WI38 (cell line): ENCODE results near the gene SLC8A2.

ENCODE experiments used
- H3K4me3 ChIP-seq: 2 replicates; pipeline ENCODE4 v1.5.1; 2011; ENCODE audit warnings: low read depth, mild to moderate bottlenecking, control low read depth, low read length
- TF ChIP-seq, protein P1 (sequence below): IDR thresholded peaks from 2 replicates; pipeline ENCODE4 v1.5.1; 2012; ENCODE audit warnings: low read depth, mild to moderate bottlenecking, control low read depth, low read length

SLC8A2 gene

DNA sequence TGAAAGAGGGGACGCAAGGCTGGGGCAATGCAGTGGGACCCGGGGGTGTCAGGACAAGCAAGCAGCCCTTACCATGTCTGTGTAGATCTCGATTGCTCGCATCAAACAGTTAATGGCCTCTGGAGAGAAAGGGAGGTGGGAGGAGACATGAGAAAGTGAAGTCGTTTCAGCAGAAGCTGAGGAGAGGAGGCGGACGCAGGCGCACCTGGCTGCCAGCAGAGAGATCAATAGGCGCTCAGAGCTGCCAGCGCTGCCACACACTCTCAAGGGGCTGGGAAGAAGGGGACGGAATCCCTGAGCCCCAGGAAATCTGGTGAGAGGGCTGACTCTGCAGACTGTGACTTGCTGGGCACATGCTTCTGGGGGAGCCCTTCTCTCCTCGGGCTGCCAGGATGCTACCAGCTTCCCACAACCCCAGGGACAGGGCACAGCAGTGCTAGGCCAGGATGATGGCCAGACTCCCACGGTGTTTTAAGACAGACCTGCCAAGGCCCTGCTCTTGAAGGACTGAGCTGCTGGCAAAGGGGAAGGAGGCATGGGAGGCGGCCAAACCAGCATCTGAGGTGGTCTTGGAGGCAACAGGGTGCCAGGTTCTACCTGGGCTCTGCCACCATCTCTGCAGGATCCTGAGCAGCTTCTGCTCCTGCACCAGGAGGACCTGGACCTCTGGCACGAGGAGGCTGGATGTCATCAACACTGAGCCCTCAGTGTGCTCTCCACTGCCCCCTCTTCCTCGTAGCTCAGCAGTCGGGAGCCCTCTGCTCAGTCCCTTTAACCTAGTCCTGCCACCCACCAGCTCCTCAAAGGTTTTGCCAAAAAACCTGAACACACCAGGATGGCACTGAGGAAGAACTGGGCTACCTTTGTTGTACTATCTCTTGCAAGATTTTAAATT is 24.0 kb upstream of the SLC8A2 start:
- TF ChIP-seq, protein P1, sequence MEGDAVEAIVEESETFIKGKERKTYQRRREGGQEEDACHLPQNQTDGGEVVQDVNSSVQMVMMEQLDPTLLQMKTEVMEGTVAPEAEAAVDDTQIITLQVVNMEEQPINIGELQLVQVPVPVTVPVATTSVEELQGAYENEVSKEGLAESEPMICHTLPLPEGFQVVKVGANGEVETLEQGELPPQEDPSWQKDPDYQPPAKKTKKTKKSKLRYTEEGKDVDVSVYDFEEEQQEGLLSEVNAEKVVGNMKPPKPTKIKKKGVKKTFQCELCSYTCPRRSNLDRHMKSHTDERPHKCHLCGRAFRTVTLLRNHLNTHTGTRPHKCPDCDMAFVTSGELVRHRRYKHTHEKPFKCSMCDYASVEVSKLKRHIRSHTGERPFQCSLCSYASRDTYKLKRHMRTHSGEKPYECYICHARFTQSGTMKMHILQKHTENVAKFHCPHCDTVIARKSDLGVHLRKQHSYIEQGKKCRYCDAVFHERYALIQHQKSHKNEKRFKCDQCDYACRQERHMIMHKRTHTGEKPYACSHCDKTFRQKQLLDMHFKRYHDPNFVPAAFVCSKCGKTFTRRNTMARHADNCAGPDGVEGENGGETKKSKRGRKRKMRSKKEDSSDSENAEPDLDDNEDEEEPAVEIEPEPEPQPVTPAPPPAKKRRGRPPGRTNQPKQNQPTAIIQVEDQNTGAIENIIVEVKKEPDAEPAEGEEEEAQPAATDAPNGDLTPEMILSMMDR, result no peak

DNA sequence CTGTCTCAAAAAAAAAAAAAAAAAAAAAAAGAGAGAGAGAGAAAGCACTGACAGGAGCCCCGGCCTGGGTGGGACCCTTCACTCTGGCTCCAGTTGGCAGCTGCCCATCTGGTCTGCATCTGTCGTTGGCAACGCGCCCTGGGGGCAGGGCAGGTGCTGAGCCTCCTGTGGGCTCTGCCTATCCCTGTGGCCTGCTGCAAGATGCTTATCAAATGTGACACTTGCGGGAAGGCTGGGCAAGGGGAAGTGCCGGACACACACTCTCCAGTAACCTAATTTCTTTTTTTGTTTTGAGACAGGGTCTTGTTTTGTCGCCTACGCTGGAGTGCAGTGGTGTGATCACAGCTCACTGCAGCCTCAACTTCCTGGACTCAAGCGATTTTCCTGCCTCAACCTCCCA is 23.0 kb upstream of the SLC8A2 start:
- TF ChIP-seq, protein P1, result no peak
- no peak overlapping the region for H3K4me3 ChIP-seq

More for the DNA sequence above, 24.0 kb upstream of the SLC8A2 start:
- H3K4me3 ChIP-seq, result no peak overlapping the region

DNA sequence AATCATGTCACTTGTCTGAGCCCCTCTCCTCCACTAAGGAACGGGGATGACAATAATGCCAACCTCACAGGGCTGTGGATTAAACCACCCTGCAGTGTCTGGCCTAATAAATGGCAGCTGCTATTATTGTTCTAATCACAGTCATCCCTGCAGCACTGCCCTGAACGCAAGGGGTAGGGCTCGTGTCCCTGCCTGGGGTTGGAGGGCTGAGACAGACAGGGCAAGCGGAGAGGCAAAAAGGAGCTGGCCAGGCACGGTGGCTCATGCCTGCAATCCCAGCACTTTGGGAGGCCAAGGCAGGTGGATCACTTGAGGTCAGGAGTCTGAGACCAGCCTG is 22.5 kb upstream of the SLC8A2 start:
- TF ChIP-seq, protein P1, result no peak
- no peak overlapping the region for H3K4me3 ChIP-seq

DNA sequence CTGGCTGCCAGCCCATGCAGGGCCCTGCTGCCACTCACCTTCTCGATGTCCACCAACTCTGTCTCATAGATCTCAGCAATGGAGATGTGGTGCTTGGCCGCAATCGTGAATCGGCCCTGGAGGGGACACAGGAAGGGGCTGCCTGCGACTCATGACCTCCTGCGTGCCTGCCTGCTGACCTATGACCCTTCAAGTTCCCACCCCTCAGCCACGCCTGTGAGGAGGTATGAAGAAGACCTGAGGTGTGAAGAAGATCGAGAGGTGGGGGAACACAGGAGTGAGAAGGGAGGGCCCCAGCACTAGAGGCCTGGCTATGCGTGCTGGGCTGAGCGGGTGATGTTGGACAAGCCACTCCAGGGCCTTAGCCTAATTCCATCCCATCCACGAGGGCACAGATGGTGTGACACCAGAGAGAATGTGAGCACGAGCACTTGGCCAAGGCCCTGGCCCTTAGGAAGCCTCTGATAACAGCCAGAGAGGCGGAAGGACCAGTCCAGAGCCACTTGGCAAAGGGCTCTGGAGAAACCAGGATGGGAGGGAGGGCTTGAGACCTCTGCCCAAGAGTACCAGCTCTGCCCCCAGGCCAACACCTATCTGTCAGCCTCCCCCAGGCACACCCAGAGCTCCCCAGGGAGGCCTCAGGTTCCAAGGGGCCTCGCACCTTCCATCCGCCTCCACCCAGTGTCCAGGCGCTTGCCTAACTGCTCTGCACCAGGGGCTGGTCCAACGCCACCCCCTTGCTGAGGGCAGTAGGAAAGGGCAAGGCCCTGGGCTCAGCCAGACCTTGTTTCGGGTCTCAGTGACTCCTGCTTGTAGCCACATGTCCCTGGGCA is 21.9 kb upstream of the SLC8A2 start:
- H3K4me3 ChIP-seq, result no peak overlapping the region
- TF ChIP-seq, protein P1, result no peak

DNA sequence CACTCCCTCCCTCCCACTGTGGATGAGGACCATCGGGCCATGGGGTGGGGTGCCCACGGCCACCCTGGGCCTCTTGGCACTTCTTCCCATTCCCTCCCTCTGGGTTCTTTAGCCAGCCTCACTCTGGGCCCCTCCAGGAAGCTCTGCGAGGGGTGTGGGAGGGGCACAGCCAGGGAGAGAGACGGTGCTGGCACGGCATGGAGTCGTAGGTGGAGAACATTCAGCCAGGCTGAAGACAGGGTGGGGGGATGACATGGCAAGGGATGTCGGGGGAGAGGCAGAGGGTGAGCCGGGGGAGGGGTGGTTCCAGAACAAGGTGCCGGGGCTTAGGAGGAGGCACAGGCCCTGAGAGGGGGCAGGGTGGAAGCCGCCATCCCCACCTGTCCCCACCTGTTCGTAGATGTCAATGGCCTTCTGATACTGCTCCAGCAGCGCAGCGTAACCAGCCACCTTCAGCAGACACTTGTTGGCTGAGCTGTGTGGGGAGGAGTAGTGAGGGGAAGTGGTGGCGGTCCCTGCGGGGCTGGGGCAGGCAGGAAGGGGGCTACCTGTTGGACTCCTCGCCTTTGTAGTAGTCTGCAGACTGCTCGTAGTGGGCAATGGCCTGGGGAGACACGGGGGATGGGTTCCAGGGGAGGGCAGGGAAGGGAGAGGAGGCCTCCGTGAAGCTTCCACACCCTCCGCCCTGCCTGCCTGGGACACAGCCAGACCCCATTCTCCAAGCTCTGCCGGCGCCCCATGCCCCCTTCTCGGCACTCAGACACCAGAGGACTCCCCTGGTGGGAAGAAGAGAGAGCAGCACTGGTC is 21.1 kb upstream of the SLC8A2 start:
- TF ChIP-seq, protein P1, result no peak
- H3K4me3 ChIP-seq, result no peak overlapping the region

DNA sequence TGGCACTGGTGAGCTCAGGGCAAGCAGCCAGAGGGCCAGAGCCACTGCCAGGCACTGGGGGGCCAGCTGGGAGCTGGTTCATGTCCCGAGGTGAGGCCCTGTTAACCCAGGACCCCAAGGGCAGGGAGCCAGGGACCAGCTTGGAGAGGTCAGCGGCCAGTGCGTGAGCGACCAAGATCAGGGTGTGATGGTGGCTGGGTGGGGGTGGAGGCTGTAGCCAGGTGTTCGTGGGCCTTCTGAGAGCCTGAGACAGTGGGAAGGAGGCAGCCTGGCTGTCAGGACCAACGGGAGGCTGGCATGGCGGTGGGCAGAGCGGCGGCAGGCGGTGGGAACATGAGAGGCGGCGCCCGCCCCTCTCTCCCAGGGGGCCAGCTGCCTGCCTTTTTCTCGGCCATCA is 20.4 kb upstream of the SLC8A2 start:
- no peak overlapping the region for H3K4me3 ChIP-seq
- TF ChIP-seq, protein P1, result no peak
